Calu3 (cell line): ENCODE results near the gene ELAPOR1. TPM values are rescaled to one million over a fixed set of nuclear protein-coding genes. Genes with fewer than 3 reads are reported as not detected.

ENCODE experiments used
- BruUV-seq: library from RNA; stranded (reverse); fragments of 400-500 nt; replicated peaks from 2 replicates; lab custom pipeline; 2021; lab: Mats Ljungman, UMichigan
- CTCF ChIA-PET: fragments of 300-600 bp; sonication (Branson Sonifier 250); formaldehyde crosslinking; loops from one replicate; lab custom pipeline; 2022; ENCODE audit warnings: antibody characterized with exemption; lab: Charles Lee
- DNase-seq: peaks from one replicate; pipeline ENCODE4 v3.0.0; 2022
- H3K27ac Mint-ChIP-seq: one replicate; pipeline ENCODE4 v1.8.0; 2022; ENCODE audit warnings: mixed read lengths; ENCODE audit not compliant: unreplicated experiment
- H3K27me3 Mint-ChIP-seq: one replicate; pipeline ENCODE4 v1.8.0; 2022; ENCODE audit warnings: mixed read lengths; ENCODE audit not compliant: unreplicated experiment
- H3K36me3 Mint-ChIP-seq: one replicate; pipeline ENCODE4 v1.8.0; 2022; ENCODE audit warnings: mild to moderate bottlenecking, moderate library complexity, mixed read lengths; ENCODE audit not compliant: insufficient read depth, unreplicated experiment
- H3K4me1 Mint-ChIP-seq: one replicate; pipeline ENCODE4 v1.8.0; 2022; ENCODE audit warnings: mild to moderate bottlenecking, low read depth, mixed read lengths; ENCODE audit not compliant: unreplicated experiment
- H3K4me3 Mint-ChIP-seq: one replicate; pipeline ENCODE4 v1.8.0; 2022; ENCODE audit warnings: mild to moderate bottlenecking, low read depth, moderate library complexity, mixed read lengths; ENCODE audit not compliant: unreplicated experiment
- H3K9me3 Mint-ChIP-seq: one replicate; pipeline ENCODE4 v1.8.0; 2022; ENCODE audit warnings: low read depth, mixed read lengths; ENCODE audit not compliant: unreplicated experiment
- intact Hi-C: fragments of 100-400 bp; cut with micrococcal nuclease; formaldehyde crosslinking; loops from one replicate; pipeline ENCODE4 v1.10.0; 2022; ENCODE audit not compliant: unreplicated experiment
- total RNA-seq: library from RNA; stranded (reverse); gene quantifications from 2 replicates; pipeline ENCODE4 v1.2.3, GENCODE V29; 2022
- TF ChIP-seq, protein P1 (sequence below): fragments of 200-600 bp; IDR thresholded peaks from one replicate; pipeline ENCODE4 v1.8.0; 2022; ENCODE audit warnings: antibody characterized with exemption; ENCODE audit not compliant: unreplicated experiment

Gene ELAPOR1
- total RNA-seq, 1 experiment from 2014 or later, result 0.45 TPM

DNA sequence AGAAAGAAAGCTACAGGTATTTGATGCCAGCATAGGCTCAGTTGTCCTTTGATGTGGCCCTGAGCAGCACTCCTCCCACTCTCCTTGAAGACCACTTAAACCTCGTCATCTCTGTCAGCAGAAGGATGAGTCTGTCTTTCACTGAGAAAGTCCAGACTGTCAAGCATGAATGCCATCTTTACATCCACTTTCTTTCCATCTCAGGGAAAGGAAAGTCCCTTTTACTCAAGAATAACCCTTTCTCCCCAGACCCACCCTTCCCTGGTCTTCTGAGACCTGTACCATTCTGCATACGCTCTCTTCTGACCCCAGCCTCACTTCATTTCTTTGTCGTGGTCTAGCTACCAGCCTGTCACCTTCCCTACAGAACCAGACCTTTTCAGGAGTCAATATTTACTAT lies 4.0 kb upstream of the ELAPOR1 start:
- H3K36me3 Mint-ChIP-seq, result peaks cover 5% of the 10 kb centered on the region
- peaks cover 89% of the 10 kb centered on the region for H3K27me3 Mint-ChIP-seq
- DNase-seq, result no peak
- intact Hi-C loops, result loop anchor here (5.0 kb wide), 1 partner anchor 82 kb away; no protein-coding TSS in a partner anchor
- TF ChIP-seq, protein P1, sequence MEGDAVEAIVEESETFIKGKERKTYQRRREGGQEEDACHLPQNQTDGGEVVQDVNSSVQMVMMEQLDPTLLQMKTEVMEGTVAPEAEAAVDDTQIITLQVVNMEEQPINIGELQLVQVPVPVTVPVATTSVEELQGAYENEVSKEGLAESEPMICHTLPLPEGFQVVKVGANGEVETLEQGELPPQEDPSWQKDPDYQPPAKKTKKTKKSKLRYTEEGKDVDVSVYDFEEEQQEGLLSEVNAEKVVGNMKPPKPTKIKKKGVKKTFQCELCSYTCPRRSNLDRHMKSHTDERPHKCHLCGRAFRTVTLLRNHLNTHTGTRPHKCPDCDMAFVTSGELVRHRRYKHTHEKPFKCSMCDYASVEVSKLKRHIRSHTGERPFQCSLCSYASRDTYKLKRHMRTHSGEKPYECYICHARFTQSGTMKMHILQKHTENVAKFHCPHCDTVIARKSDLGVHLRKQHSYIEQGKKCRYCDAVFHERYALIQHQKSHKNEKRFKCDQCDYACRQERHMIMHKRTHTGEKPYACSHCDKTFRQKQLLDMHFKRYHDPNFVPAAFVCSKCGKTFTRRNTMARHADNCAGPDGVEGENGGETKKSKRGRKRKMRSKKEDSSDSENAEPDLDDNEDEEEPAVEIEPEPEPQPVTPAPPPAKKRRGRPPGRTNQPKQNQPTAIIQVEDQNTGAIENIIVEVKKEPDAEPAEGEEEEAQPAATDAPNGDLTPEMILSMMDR, result no peak
- no peak overlapping the region for H3K4me3 Mint-ChIP-seq
- BruUV-seq, result no TSS peak
- no peak overlapping the region for H3K27ac Mint-ChIP-seq
- H3K4me1 Mint-ChIP-seq, result peaks cover 27% of the 10 kb centered on the region
- CTCF ChIA-PET, result no interaction called here
- H3K9me3 Mint-ChIP-seq, result no peaks in the 10 kb centered on the region

DNA sequence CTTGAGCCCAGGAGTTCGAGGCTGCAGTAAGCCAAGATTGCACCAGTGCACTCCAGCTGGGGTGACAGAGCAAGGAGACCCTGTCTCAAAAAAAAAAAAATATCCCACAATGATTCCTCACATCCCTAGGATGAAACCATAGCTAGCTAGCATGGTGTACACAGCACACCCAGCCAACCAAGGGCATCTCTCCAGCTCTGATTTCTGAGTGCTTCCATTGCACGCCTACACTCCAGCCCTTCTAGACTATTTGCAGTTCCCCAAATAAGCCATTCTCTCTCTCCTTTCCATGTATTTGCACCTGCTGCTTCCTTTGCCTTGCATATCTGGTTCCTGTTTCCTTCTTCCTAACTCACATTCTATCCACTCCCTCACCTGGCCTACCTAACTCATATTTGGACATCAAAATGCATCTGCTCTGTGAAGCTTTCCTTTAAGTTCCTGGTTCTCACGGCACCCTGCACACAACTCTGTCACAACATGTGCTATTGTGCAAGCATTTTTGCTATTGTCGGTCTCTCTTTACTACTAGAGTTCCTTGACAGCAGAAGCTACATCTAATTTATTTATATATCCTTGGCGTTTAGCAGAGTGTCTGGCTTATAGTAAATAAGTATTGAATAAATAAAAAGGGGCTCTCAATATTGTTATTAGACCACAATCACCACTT lies 2.4 kb upstream of the ELAPOR1 start:
- CTCF ChIA-PET, result interaction anchor here (0.6 to 0.7 kb wide), 2 partner anchors 12 to 115 kb away, joined by 4 to 5 read pairs; no protein-coding TSS in a partner anchor
- no peak for DNase-seq
- Mint-ChIP-seq H3K4me3 (no peak overlapping the region), H3K27me3 (peaks cover 86% of the 10 kb centered on the region), H3K27ac (no peak overlapping the region), H3K36me3 (peaks cover 5% of the 10 kb centered on the region), H3K9me3 (no peaks in the 10 kb centered on the region), H3K4me1 (peaks cover 27% of the 10 kb centered on the region)
- TF ChIP-seq, protein P1, result no peak
- intact Hi-C loops, result loop anchor here (5.0 kb wide), 1 partner anchor 81 kb away; no protein-coding TSS in a partner anchor
- no TSS peak for BruUV-seq

DNA sequence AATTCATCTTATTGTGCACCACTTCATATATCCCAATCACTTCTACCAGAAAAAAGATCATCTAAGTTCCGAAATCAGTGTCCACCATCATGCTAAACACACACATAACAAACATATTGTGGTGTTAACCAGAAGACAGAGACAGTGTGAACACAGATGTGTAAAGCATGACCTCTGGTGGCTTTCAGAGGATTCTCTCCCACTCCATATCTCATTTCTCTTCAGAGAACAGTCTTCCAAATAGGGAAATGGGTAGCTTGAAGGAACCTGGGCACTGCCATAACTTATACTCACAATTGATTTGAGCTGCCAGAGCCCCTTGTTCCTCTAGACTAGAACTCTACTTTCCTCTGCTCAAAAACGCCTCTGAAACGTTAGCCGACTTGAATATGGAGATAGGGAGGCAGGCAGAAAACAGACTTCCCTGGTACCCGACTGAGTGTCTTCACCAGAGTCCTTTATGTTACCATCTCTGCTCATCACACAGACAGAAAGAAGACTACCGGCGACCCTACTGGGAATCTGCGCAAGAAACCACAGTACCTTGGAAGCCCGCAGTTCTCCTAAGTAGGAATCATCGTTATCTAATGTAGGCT lies 1.8 kb upstream of the ELAPOR1 start:
- CTCF ChIA-PET, result interaction anchor here (0.6 to 1.1 kb wide), 4 partner anchors 12 to 114 kb away, joined by 3 to 7 read pairs (median 4); partner anchors contain the start of gene TMEM167B
- H3K27me3 Mint-ChIP-seq, result peaks cover 79% of the 10 kb centered on the region

DNA sequence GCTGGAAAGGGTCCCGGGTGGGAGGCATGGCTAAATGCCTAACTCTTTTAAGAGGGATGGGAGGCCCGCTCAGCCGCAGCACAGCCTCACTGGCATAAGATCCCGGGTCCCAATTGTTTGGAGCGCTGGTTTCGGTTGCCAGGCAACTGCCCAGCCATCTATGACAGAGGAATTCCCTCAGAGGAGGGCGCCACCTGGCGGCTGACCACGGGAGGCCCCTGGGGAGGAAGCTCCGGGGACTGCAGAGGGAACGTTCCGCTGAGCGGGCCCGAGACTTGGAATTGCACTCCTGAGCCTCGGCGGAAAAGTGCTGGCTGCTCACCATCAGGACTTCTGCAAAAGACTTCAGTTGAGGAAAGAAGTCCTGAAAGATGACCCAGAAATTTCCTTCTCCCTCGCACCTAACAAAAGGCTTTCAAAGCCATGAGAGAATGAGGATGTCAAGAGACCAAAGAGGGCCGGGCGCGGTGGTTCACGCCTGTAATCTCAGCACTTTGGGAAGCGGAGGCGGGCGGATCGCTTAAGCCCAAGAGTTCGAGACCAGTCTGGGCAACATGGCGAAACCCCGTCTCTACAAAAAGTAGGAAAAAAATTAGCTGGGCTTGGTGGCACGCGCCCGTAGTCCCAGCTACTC lies 1.1 kb upstream of the ELAPOR1 start:
- TF ChIP-seq, protein P1, result peak; percentile 65
- peaks cover 73% of the 10 kb centered on the region for H3K27me3 Mint-ChIP-seq
- peak overlapping the region; percentile 62 for H3K4me3 Mint-ChIP-seq

More for the DNA sequence above, 1.8 kb upstream of the ELAPOR1 start:
- TF ChIP-seq, protein P1, result no peak
- intact Hi-C loops, result loop anchor here (5.0 kb wide), 1 partner anchor 80 kb away; no protein-coding TSS in a partner anchor
- H3K27ac Mint-ChIP-seq, result peak overlapping the region; percentile 70
- peak overlapping the region; percentile 62 for H3K4me3 Mint-ChIP-seq
- DNase-seq, result no peak
- H3K36me3 Mint-ChIP-seq, result peaks cover 5% of the 10 kb centered on the region
- BruUV-seq, result no TSS peak
- no peaks in the 10 kb centered on the region for H3K9me3 Mint-ChIP-seq
- peaks cover 27% of the 10 kb centered on the region for H3K4me1 Mint-ChIP-seq

More for the DNA sequence above, 1.1 kb upstream of the ELAPOR1 start:
- CTCF ChIA-PET, result interaction anchor here (0.6 to 1.1 kb wide), 6 partner anchors 13 to 102 kb away, joined by 3 to 7 read pairs (median 4); partner anchors contain the start of gene TMEM167B
- Mint-ChIP-seq H3K36me3 (peaks cover 5% of the 10 kb centered on the region), H3K27ac (peak overlapping the region; percentile 70), H3K4me1 (peaks cover 27% of the 10 kb centered on the region), H3K9me3 (no peaks in the 10 kb centered on the region)
- no TSS peak for BruUV-seq
- peak; percentile 91 for DNase-seq
- intact Hi-C loops, result loop anchor here (5.0 kb wide), 1 partner anchor 80 kb away; no protein-coding TSS in a partner anchor
